HFFc6 (cell line): ENCODE data around the gene TULP3. TPM values are rescaled to one million over a fixed set of nuclear protein-coding genes. Genes with fewer than 3 reads are reported as not detected.

Source experiments
- total RNA-seq, 6 experiments: library from RNA; stranded (reverse); fragmentation: NEBNext Ultra II Directional; extraction: Animal tissue kit (Norgen Biotek cat#: 25700); gene quantifications; 2 replicates in 1 of 6; 3 replicates in 5 of 6; pipeline ENCODE4 v1.2.3, GENCODE V29; 2021

Gene TULP3
- total RNA-seq, 6 experiments from 2014 or later, result 25.8 to 34.0 (median 31.6) TPM

Other genes starting within 250 kb of the TULP3 start
- 100 to 1,000 TPM in 1 of 6 experiments, 10 to 100 TPM in 5; 62.3 to 105 (median 69.1) TPM for gene FKBP4, start 95.9 kb upstream of the TULP3 start, total RNA-seq
- 10 to 100 TPM; 17.0 to 21.1 (median 19.6) TPM for gene ITFG2, start 78.2 kb upstream of the TULP3 start, total RNA-seq
- not detected for gene NRIP2, start 55.9 kb upstream of the TULP3 start, total RNA-seq
- gene TEX52, start 33.9 kb upstream of the TULP3 start, total RNA-seq, result not detected
- 10 to 100 TPM; 41.9 to 96.4 (median 89.6) TPM for gene FOXM1, start 13.7 kb upstream of the TULP3 start, total RNA-seq
- 10 to 100 TPM; 25.4 to 47.3 (median 39.7) TPM for gene RHNO1, start 13.7 kb upstream of the TULP3 start, total RNA-seq
- 10 to 100 TPM; 22.2 to 26.2 (median 24.7) TPM for gene TEAD4, start 68.5 kb downstream of the TULP3 start, total RNA-seq
- gene TSPAN9, start 186.5 kb downstream of the TULP3 start, total RNA-seq, result 10 to 100 TPM; 18.1 to 35.8 (median 22.7) TPM